Mesothelial cell of epicardium (in vitro differentiated cells): ENCODE data around the gene ISY1. TPM values are rescaled to one million over a fixed set of nuclear protein-coding genes. Genes with fewer than 3 reads are reported as not detected.
"Not testable (repeated sequence)": the region's sequence is repeated elsewhere in the genome, so short reads cannot be mapped to it uniquely, and the experiment has no call there.

Experiments
- DNase-seq, 2 experiments: peaks; one replicate each; pipeline ENCODE4 v3.0.0; 2021; ENCODE audit warnings: low spot score in 2 of 2; ENCODE audit not compliant: unreplicated experiment in 2 of 2
- H3K27ac Mint-ChIP-seq: 2 replicates; pipeline ENCODE4 v1.8.0; 2021; ENCODE audit warnings: mixed read lengths
- H3K27me3 Mint-ChIP-seq: 2 replicates; pipeline ENCODE4 v1.8.0; 2021; ENCODE audit warnings: low read depth, mixed read lengths
- H3K36me3 Mint-ChIP-seq: 2 replicates; pipeline ENCODE4 v1.8.0; 2021; ENCODE audit warnings: mixed read lengths
- H3K4me1 Mint-ChIP-seq: 2 replicates; pipeline ENCODE4 v1.8.0; 2021; ENCODE audit warnings: mixed read lengths
- H3K4me3 Mint-ChIP-seq: 2 replicates; pipeline ENCODE4 v1.8.0; 2021; ENCODE audit warnings: mild to moderate bottlenecking, moderate library complexity, mixed read lengths
- H3K9me3 Mint-ChIP-seq: 2 replicates; pipeline ENCODE4 v1.8.0; 2021; ENCODE audit warnings: mixed read lengths
- CTCF ChIP-seq: fragments of 200-600 bp; sonication (generic); IDR thresholded peaks from one replicate; pipeline ENCODE4 v1.5.0; 2021; ENCODE audit warnings: antibody characterized with exemption; ENCODE audit not compliant: unreplicated experiment
- total RNA-seq: library from RNA; stranded (reverse); gene quantifications from 3 replicates; pipeline ENCODE4 v1.2.1, GENCODE V29; 2021

The ISY1 gene
- total RNA-seq, 1 donor from 2014 or later = 40.3 TPM

GRCh38 chr3:129114455-129114854, 46.4 kb downstream of the ISY1 start:
- DNase-seq = no peak
- no peaks in the 10 kb centered on the region for H3K9me3 Mint-ChIP-seq
- TF ChIP-seq CTCF = no peak
- peaks cover 17% of the 10 kb centered on the region for H3K36me3 Mint-ChIP-seq
- no peak overlapping the region for H3K4me3 Mint-ChIP-seq
- H3K27me3 Mint-ChIP-seq = no peaks in the 10 kb centered on the region
- H3K4me1 Mint-ChIP-seq = peaks cover 25% of the 10 kb centered on the region
- no peak overlapping the region for H3K27ac Mint-ChIP-seq

GRCh38 chr3:129112308-129113052, 48.4 kb downstream of the ISY1 start:
- no peak for TF ChIP-seq CTCF
- Mint-ChIP-seq H3K4me3 (no peak overlapping the region), H3K4me1 (peaks cover 8% of the 10 kb centered on the region), H3K36me3 (peaks cover 10% of the 10 kb centered on the region), H3K9me3 (no peaks in the 10 kb centered on the region), H3K27me3 (no peaks in the 10 kb centered on the region), H3K27ac (no peak overlapping the region)
- DNase-seq = no peak

GRCh38 chr3:129111076-129111780, 49.6 kb downstream of the ISY1 start:
- H3K4me1 Mint-ChIP-seq, H3K9me3 Mint-ChIP-seq, H3K36me3 Mint-ChIP-seq, DNase-seq, H3K4me3 Mint-ChIP-seq, H3K27ac Mint-ChIP-seq, H3K27me3 Mint-ChIP-seq: not testable (repeated sequence)

- DNase-seq = no peak
- H3K27me3 Mint-ChIP-seq = no peaks in the 10 kb centered on the region
- H3K4me1 Mint-ChIP-seq = peaks cover 3% of the 10 kb centered on the region
- H3K27ac Mint-ChIP-seq = no peak overlapping the region
- no peaks in the 10 kb centered on the region for H3K9me3 Mint-ChIP-seq
- peaks cover 6% of the 10 kb centered on the region for H3K36me3 Mint-ChIP-seq
- no peak overlapping the region for H3K4me3 Mint-ChIP-seq
- no peak for TF ChIP-seq CTCF
Measured at GRCh38 chr3:129107793-129108192, 53.1 kb downstream of the ISY1 start.

- peaks cover 6% of the 10 kb centered on the region for H3K36me3 Mint-ChIP-seq
- no peak overlapping the region for H3K27ac Mint-ChIP-seq
- DNase-seq = no peak
- H3K9me3 Mint-ChIP-seq = no peaks in the 10 kb centered on the region
- H3K4me1 Mint-ChIP-seq = peaks cover 3% of the 10 kb centered on the region
- TF ChIP-seq CTCF = no peak
- H3K4me3 Mint-ChIP-seq = no peak overlapping the region
- no peaks in the 10 kb centered on the region for H3K27me3 Mint-ChIP-seq
Measured at GRCh38 chr3:129106866-129107565, 53.8 kb downstream of the ISY1 start.

- no peaks in the 10 kb centered on the region for H3K27me3 Mint-ChIP-seq
- H3K27ac Mint-ChIP-seq = no peak overlapping the region
- H3K4me3 Mint-ChIP-seq = no peak overlapping the region
- no peak for DNase-seq
- TF ChIP-seq CTCF = no peak
- H3K4me1 Mint-ChIP-seq = peaks cover 5% of the 10 kb centered on the region
- H3K36me3 Mint-ChIP-seq = peaks cover 5% of the 10 kb centered on the region
- no peaks in the 10 kb centered on the region for H3K9me3 Mint-ChIP-seq
Measured at GRCh38 chr3:129106320-129106719, 54.5 kb downstream of the ISY1 start.
